ENCODE results near the gene ITGA6. TPM values are rescaled to one million over a fixed set of nuclear protein-coding genes. Genes with fewer than 3 reads are reported as not detected.

ITGA6 gene
- total RNA-seq, 1 donor from 2014 or later = 0.81 TPM

DNA sequence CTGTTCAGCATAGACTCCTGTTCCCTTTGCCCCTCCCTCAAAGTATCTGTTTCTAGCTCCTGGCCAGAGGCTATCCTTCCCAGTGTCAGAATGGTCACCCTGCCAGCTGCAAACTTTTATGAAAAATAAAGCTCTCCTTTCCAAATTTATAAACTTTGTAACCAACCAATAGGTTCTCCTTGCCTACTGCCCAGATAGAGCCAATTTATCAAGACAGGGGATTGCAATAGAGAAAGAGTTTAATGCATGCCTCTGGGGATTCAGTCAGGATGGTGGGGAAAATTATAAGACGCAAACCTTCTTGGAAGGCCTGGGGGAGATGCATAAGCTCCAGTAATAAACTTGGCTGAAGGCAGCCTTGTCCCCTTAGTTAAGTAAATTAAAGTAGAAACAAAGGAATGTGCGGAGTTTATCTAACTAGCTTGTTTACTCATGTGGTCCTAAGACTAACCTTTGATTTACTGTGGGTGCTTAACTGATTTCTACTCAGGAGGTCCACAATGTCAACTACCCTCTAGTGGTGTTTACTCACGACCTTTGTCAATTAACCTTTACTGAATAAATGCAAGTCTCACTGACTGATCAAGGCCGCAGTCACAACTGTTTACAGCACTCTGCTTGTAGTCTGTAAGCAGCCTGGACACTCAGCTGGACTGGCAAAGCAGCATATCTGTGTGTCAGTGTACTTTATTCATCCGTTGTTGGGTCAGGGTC is 85.6 kb downstream of the ITGA6 start:
- Mint-ChIP-seq H3K36me3 (ENCODE audit: unreplicated experiment) (peaks cover 34% of the 10 kb centered on the region), H3K9me3 (ENCODE audit: unreplicated experiment) (peaks cover 8% of the 10 kb centered on the region), H3K27me3 (ENCODE audit: unreplicated experiment) (no peaks in the 10 kb centered on the region), H3K4me3 (ENCODE audit: unreplicated experiment) (no peak overlapping the region), H3K27ac (ENCODE audit: unreplicated experiment) (no peak overlapping the region), H3K4me1 (ENCODE audit: low read depth, unreplicated experiment) (no peaks in the 10 kb centered on the region)
- TF ChIP-seq, protein P1, sequence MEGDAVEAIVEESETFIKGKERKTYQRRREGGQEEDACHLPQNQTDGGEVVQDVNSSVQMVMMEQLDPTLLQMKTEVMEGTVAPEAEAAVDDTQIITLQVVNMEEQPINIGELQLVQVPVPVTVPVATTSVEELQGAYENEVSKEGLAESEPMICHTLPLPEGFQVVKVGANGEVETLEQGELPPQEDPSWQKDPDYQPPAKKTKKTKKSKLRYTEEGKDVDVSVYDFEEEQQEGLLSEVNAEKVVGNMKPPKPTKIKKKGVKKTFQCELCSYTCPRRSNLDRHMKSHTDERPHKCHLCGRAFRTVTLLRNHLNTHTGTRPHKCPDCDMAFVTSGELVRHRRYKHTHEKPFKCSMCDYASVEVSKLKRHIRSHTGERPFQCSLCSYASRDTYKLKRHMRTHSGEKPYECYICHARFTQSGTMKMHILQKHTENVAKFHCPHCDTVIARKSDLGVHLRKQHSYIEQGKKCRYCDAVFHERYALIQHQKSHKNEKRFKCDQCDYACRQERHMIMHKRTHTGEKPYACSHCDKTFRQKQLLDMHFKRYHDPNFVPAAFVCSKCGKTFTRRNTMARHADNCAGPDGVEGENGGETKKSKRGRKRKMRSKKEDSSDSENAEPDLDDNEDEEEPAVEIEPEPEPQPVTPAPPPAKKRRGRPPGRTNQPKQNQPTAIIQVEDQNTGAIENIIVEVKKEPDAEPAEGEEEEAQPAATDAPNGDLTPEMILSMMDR (IDR thresholded peaks at IDR 0.05; ENCODE audit: partially characterized antibody, unreplicated experiment) = no peak
- DNase-seq = no peak

GRCh38 chr2:172513524-172513900 is 86.1 kb downstream of the ITGA6 start:
- DNase-seq = no peak
- H3K4me1 Mint-ChIP-seq (ENCODE audit: low read depth, unreplicated experiment) = no peaks in the 10 kb centered on the region
- TF ChIP-seq, protein P1 (IDR thresholded peaks at IDR 0.05; ENCODE audit: partially characterized antibody, unreplicated experiment) = no peak
- peaks cover 8% of the 10 kb centered on the region for H3K9me3 Mint-ChIP-seq (ENCODE audit: unreplicated experiment)
- peaks cover 34% of the 10 kb centered on the region for H3K36me3 Mint-ChIP-seq (ENCODE audit: unreplicated experiment)
- H3K4me3 Mint-ChIP-seq (ENCODE audit: unreplicated experiment) = no peak overlapping the region
- H3K27me3 Mint-ChIP-seq (ENCODE audit: unreplicated experiment) = no peaks in the 10 kb centered on the region
- no peak overlapping the region for H3K27ac Mint-ChIP-seq (ENCODE audit: unreplicated experiment)

DNA sequence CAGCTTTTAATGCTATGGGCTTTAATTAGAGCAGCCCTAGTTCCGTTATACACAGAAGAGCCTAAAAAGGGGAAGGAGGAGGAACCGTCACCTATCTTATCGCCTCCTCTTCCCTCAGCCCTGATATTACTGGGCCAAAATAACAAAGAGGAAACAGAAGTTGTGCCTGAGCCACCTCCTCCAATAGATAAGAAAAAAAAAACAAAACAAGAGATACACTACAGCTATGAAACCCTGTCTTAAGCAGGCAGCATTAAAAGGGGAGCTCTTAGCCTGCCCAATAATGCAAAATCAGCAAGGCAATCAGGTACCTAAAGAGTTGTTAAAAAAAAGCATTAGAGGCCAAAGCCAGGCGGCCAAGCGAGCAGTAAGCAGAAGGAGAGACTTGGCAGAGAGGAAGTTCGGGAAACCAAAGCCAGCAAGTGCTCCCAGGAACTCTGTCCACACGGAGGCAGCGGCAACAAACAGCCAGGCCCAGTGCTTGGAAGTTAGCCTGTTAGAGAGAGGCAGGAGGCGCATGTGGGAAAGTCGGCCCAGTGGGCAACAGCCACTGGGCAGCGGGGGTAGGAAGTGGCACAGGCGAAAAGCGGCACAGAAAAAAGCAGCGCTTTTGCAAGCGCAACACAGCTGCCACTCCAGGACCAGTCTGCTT is 86.7 kb downstream of the ITGA6 start:
- H3K4me3 Mint-ChIP-seq (ENCODE audit: unreplicated experiment) = no peak overlapping the region
- H3K27ac Mint-ChIP-seq (ENCODE audit: unreplicated experiment) = no peak overlapping the region
- peaks cover 34% of the 10 kb centered on the region for H3K36me3 Mint-ChIP-seq (ENCODE audit: unreplicated experiment)
- peaks cover 8% of the 10 kb centered on the region for H3K9me3 Mint-ChIP-seq (ENCODE audit: unreplicated experiment)
- TF ChIP-seq, protein P1 (IDR thresholded peaks at IDR 0.05; ENCODE audit: partially characterized antibody, unreplicated experiment) = no peak
- H3K4me1 Mint-ChIP-seq (ENCODE audit: low read depth, unreplicated experiment) = no peaks in the 10 kb centered on the region
- no peaks in the 10 kb centered on the region for H3K27me3 Mint-ChIP-seq (ENCODE audit: unreplicated experiment)
- DNase-seq = no peak

GRCh38 chr2:172516299-172516698 is 88.9 kb downstream of the ITGA6 start:
- Mint-ChIP-seq H3K9me3 (ENCODE audit: unreplicated experiment) (peaks cover 13% of the 10 kb centered on the region), H3K4me1 (ENCODE audit: low read depth, unreplicated experiment) (no peaks in the 10 kb centered on the region), H3K4me3 (ENCODE audit: unreplicated experiment) (no peak overlapping the region), H3K27ac (ENCODE audit: unreplicated experiment) (no peak overlapping the region), H3K36me3 (ENCODE audit: unreplicated experiment) (peaks cover 33% of the 10 kb centered on the region), H3K27me3 (ENCODE audit: unreplicated experiment) (no peaks in the 10 kb centered on the region)
- no peak for DNase-seq
- TF ChIP-seq, protein P1 (IDR thresholded peaks at IDR 0.05; ENCODE audit: partially characterized antibody, unreplicated experiment) = no peak

DNA sequence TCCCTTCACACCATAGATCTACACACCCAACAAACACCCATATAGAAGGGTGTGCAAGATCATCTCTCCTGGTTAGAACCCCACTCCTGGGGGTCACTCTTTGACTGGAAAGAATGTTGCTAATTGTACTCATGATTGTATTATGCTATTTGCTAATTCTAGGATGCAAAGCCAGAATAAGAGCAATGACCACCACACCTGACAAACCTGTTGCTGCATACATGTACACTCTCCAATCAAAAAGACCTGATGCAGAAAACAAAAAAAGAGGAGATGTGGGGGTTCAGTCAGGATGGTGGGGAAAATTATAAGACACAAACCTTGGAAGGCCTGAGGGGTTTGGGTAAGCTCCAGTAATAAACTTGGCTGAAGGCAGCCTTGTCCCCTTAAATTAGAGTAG is 91.6 kb downstream of the ITGA6 start:
- peaks cover 6% of the 10 kb centered on the region for H3K9me3 Mint-ChIP-seq (ENCODE audit: unreplicated experiment)
- H3K4me3 Mint-ChIP-seq (ENCODE audit: unreplicated experiment) = no peak overlapping the region
- H3K27me3 Mint-ChIP-seq (ENCODE audit: unreplicated experiment) = no peaks in the 10 kb centered on the region
- H3K4me1 Mint-ChIP-seq (ENCODE audit: low read depth, unreplicated experiment) = no peaks in the 10 kb centered on the region
- DNase-seq = no peak
- TF ChIP-seq, protein P1 (IDR thresholded peaks at IDR 0.05; ENCODE audit: partially characterized antibody, unreplicated experiment) = no peak
- peaks cover 17% of the 10 kb centered on the region for H3K36me3 Mint-ChIP-seq (ENCODE audit: unreplicated experiment)
- H3K27ac Mint-ChIP-seq (ENCODE audit: unreplicated experiment) = no peak overlapping the region

Data from glutamatergic neuron (in vitro differentiated cells).